ENCODE measurements around the gene RRAS2. TPM values are rescaled to one million over a fixed set of nuclear protein-coding genes. Genes with fewer than 3 reads are reported as not detected.

The RRAS2 gene
- total and polyA plus RNA-seq, 9 of the 15 experiments (the other 6 are each of a cell fraction or from before 2014, with no cell fraction given), result 9.4 to 47.5 (median 37.6) TPM

DNA sequence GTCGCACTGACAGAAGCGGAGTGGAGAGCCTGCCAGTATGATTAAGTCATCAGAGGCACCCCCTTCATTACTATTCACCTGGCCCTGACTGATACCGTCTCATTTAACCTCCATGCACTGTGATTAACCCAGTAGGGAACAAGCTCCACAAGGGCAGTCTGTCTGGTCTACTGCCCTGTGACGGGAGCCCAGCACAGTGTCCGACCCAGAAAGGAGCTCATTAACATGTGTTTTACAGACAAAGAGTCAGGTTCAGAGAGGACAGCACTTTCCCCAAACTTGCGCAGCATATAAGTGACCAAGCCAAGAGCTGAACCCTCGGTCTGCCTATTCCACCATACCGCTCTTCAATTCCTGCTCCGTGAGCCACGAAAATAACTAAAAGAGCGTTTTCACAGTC is 129.5 kb downstream of the RRAS2 start (continued):
- TF ChIP-seq, protein P1, sequence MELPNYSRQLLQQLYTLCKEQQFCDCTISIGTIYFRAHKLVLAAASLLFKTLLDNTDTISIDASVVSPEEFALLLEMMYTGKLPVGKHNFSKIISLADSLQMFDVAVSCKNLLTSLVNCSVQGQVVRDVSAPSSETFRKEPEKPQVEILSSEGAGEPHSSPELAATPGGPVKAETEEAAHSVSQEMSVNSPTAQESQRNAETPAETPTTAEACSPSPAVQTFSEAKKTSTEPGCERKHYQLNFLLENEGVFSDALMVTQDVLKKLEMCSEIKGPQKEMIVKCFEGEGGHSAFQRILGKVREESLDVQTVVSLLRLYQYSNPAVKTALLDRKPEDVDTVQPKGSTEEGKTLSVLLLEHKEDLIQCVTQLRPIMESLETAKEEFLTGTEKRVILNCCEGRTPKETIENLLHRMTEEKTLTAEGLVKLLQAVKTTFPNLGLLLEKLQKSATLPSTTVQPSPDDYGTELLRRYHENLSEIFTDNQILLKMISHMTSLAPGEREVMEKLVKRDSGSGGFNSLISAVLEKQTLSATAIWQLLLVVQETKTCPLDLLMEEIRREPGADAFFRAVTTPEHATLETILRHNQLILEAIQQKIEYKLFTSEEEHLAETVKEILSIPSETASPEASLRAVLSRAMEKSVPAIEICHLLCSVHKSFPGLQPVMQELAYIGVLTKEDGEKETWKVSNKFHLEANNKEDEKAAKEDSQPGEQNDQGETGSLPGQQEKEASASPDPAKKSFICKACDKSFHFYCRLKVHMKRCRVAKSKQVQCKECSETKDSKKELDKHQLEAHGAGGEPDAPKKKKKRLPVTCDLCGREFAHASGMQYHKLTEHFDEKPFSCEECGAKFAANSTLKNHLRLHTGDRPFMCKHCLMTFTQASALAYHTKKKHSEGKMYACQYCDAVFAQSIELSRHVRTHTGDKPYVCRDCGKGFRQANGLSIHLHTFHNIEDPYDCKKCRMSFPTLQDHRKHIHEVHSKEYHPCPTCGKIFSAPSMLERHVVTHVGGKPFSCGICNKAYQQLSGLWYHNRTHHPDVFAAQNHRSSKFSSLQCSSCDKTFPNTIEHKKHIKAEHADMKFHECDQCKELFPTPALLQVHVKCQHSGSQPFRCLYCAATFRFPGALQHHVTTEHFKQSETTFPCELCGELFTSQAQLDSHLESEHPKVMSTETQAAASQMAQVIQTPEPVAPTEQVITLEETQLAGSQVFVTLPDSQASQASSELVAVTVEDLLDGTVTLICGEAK (IDR thresholded peaks at IDR 0.05), result no peak
- TF ChIP-seq, protein P1 (CRISPR knock-in tag; IDR thresholded peaks at IDR 0.05), result no peak
- TF ChIP-seq CREBBP (IDR thresholded peaks at IDR 0.05; ENCODE audit: low read depth, low read length) (no peak), FOXJ2 (tag; IDR thresholded peaks at IDR 0.05) (no peak), ZNF354B (CRISPR knock-in tag; IDR thresholded peaks at IDR 0.05) (no peak)
